A549 (cell line): Measurements from ENCODE around the gene LRRC8E.

Experiments
- CEBPB ChIP-seq, 2 experiments: fragments of >200 bp in 1 of 2; sonication (Bioruptor Twin) in 1 of 2; formaldehyde crosslinking in 1 of 2; IDR thresholded peaks; 2 replicates each; pipeline ENCODE4 v1.6.1; 2012 to 2016
- CTCF ChIP-seq: fragments of >200 bp; sonication (Bioruptor Twin); formaldehyde crosslinking; IDR thresholded peaks from 3 replicates; pipeline ENCODE4 v1.5.1; 2016
- ELK1 ChIP-seq: fragments of 150-350 bp; IDR thresholded peaks from 2 replicates; pipeline ENCODE4 v1.6.1; 2014; ENCODE audit warnings: low read depth, mild to moderate bottlenecking, low read length
- EP300 ChIP-seq, 2 experiments: fragments of >200 bp; sonication (Bioruptor Twin); formaldehyde crosslinking; IDR thresholded peaks; 2 replicates in 1 of 2; 3 replicates in 1 of 2; pipeline ENCODE4 v1.6.1; 2016 to 2017
- KDM1A ChIP-seq: fragments of 200-600 bp; sonication (generic); IDR thresholded peaks from 2 replicates; pipeline ENCODE4 v1.6.1; 2016; ENCODE audit warnings: low read depth, mild to moderate bottlenecking
- PBX3 ChIP-seq: IDR thresholded peaks from 2 replicates; pipeline ENCODE4 v1.6.1; 2012
- POLR2A ChIP-seq: IDR thresholded peaks from 2 replicates; pipeline ENCODE4 v1.6.1; 2012; ENCODE audit warnings: mild to moderate bottlenecking, low read length
- POLR2AphosphoS2 ChIP-seq: conservative IDR thresholded peaks from 2 replicates; pipeline ENCODE4 v1.6.1; 2012; ENCODE audit warnings: low read length, improper control_type of control experiment, inconsistent platforms
- RARB ChIP-seq: fragments of 250-450 bp; sonication (Bioruptor Pico); IDR thresholded peaks from 2 replicates; pipeline ENCODE4 v1.8.0; 2021; ENCODE audit warnings: mild to moderate bottlenecking, moderate library complexity
- USF2 ChIP-seq: fragments of 450-650 bp; IDR thresholded peaks from 2 replicates; pipeline ENCODE4 v1.6.1; 2014; ENCODE audit warnings: antibody characterized with exemption
- ZFP36 ChIP-seq: fragments of 450-650 bp; IDR thresholded peaks from 2 replicates; pipeline ENCODE4 v1.6.1; 2014; ENCODE audit warnings: borderline replicate concordance; ENCODE audit not compliant: partially characterized antibody

- TF ChIP-seq KDM1A (no peak), CTCF (no peak), RARB (no peak), CEBPB (IDR thresholded peaks at IDR 0.05) (no peak), ELK1 (no peak), USF2 (no peak), POLR2AphosphoS2 (no peak), PBX3 (no peak), POLR2A (no peak), ZFP36 (no peak), EP300 (IDR thresholded peaks at IDR 0.05) (no peak)
Measured at GRCh38 chr19:7922836-7923195, 34.5 kb downstream of the LRRC8E start.
